ENCODE data around the gene CEP85. TPM values are rescaled to one million over a fixed set of nuclear protein-coding genes. Genes with fewer than 3 reads are reported as not detected.

The CEP85 gene
- total and polyA plus RNA-seq, 10 of the 15 experiments (the other 5 are each of a cell fraction or from before 2014, with no cell fraction given): 8.4 to 26.8 (median 21.5) TPM

GRCh38 chr1:26321315-26322041 lies 87.5 kb downstream of the CEP85 start:
- peak; percentile 81 for FAIRE-seq
- peak; percentile 76 for ATAC-seq
- peak; percentile 57 for DNase-seq (ENCODE audit: low read depth, low spot score)
- H3K36me3 ChIP-seq (ENCODE audit: control insufficient read depth in 2 of 2, insufficient read depth in 2 of 2, low read length in 1 of 2): peaks cover 0 to 3% of the 10 kb centered on the region in 2 experiments; a peak in 1 of 4 replicates
- peaks cover 23% of the 10 kb centered on the region for H3K79me2 ChIP-seq (ENCODE audit: control insufficient read depth, insufficient read depth, low read length)
- SMC1A ChIA-PET (ENCODE audit: uncharacterized antibody, unreplicated experiment): interaction anchor here (0.7 to 14.9 kb wide), 19 partner anchors 10 to 268 kb away, joined by 3 to 474 read pairs (median 5); partner anchors contain the start of genes C1orf232, CEP85, SH3BGRL3 and UBXN11
- RAD21 ChIA-PET (ENCODE audit: unreplicated experiment): interaction anchor here (0.6 to 10.4 kb wide), 15 partner anchors 12 to 176 kb away, joined by 3 to 477 read pairs (median 5); partner anchors contain the start of genes C1orf232, CEP85, SH3BGRL3 and UBXN11
- no peaks in the 10 kb centered on the region for H3K27me3 ChIP-seq (replicated peaks in 1 of 2; ENCODE audit: control insufficient read depth in 2 of 2, insufficient read depth in 2 of 2, low read length in 1 of 2)
- in situ Hi-C loops (cut with MboI): loop anchor here (5.0 kb wide), 2 partner anchors 34 to 149 kb away; partner anchors contain the start of gene ZNF593OS
- peak overlapping the region; percentile 29; the same call in 1 of the 2 replicates for H3K9ac ChIP-seq (ENCODE audit: control insufficient read depth, insufficient read depth, low read length)
- peak overlapping the region; percentile 45 for H2AFZ ChIP-seq (ENCODE audit: control insufficient read depth, low read depth, low read length)
- peaks cover 26% of the 10 kb centered on the region for H3K4me1 ChIP-seq (ENCODE audit: control insufficient read depth, insufficient read depth, low read length)
- POLR2A ChIA-PET: interaction anchor here (0.6 to 10.6 kb wide), 3 partner anchors 34 to 104 kb away, joined by 4 to 253 read pairs (median 31); partner anchors contain the start of gene SH3BGRL3
- intact Hi-C loops (cut with micrococcal nuclease; ENCODE audit: unreplicated experiment): loop anchor here (1.0 to 5.0 kb wide), 3 partner anchors 36 to 154 kb away; partner anchors contain the start of genes C1orf232 and ZNF593
- CTCF ChIA-PET: interaction anchor here (0.6 to 11.6 kb wide), 37 partner anchors 10 to 218 kb away, joined by 3 to 879 read pairs (median 5); partner anchors contain the start of genes CEP85, SH3BGRL3, UBXN11 and ZNF593
- 6% methylated on average over 16 of the region's 16 CpGs for WGBS (ENCODE audit: insufficient coverage, insufficient replicate concordance, low lambda C conversion rate, missing lambda C conversion rate)
- H3K9me3 ChIP-seq (replicated peaks; ENCODE audit: control insufficient read depth, insufficient read depth, low read length): no peaks in the 10 kb centered on the region
- peak overlapping the region; percentile 4; the same call in 1 of the 2 replicates for H3K27ac ChIP-seq (ENCODE audit: control insufficient read depth, insufficient read depth)
- H4K20me1 ChIP-seq (ENCODE audit: control insufficient read depth, insufficient read depth): no peaks in the 10 kb centered on the region
- no TSS peak for BruUV-seq (replicated peaks)
- peak overlapping the region; percentile 77 for H3K4me2 ChIP-seq (ENCODE audit: control insufficient read depth, insufficient read depth)
- no peak overlapping the region for H3K4me3 ChIP-seq
- TF ChIP-seq, protein P1, sequence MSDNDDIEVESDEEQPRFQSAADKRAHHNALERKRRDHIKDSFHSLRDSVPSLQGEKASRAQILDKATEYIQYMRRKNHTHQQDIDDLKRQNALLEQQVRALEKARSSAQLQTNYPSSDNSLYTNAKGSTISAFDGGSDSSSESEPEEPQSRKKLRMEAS (IDR thresholded peaks at IDR 0.05; ENCODE audit: low read depth, low read length): no peak
- peak; percentile 35; the same call in 1 of the 2 replicates for TF ChIP-seq ZNF24 (IDR thresholded peaks at IDR 0.05)
- no peak for TF ChIP-seq KAT2A (conservative IDR thresholded peaks at IDR 0.05; ENCODE audit: control insufficient read depth, low read depth, low read length)
- peak; percentile 76 for TF ChIP-seq CHD2 (IDR thresholded peaks at IDR 0.05; ENCODE audit: borderline replicate concordance, low read depth, low read length)
- peak; percentile 94 to 98 (median 94) for TF ChIP-seq CTCF (IDR thresholded peaks at IDR 0.05 in 2 of 3, conservative IDR thresholded peaks at IDR 0.05 in 1 of 3; ENCODE audit: control insufficient read depth in 2 of 3, extremely low read depth in 1 of 3, insufficient read depth in 1 of 3, low read depth in 3 of 3, low read length in 3 of 3)
- no peak for TF ChIP-seq TCF7 (IDR thresholded peaks at IDR 0.05; ENCODE audit: borderline replicate concordance)
- no peak for TF ChIP-seq STAT1 (conservative IDR thresholded peaks at IDR 0.05)
- no peak for TF ChIP-seq E2F8 (IDR thresholded peaks at IDR 0.05; ENCODE audit: low read depth, partially characterized antibody)
- TF ChIP-seq RB1 (IDR thresholded peaks at IDR 0.05; ENCODE audit: borderline replicate concordance): peak; percentile 60
- TF ChIP-seq BHLHE40 (IDR thresholded peaks at IDR 0.05; ENCODE audit: borderline replicate concordance in 1 of 2, low read depth in 2 of 2, low read length in 1 of 2): peak; percentile 43 to 49; a peak in 3 of 4 replicates
- no peak for TF ChIP-seq SUPT20H (IDR thresholded peaks at IDR 0.05; ENCODE audit: borderline replicate concordance, control insufficient read depth, low read depth, low read length)
- TF ChIP-seq SMAD1 (IDR thresholded peaks at IDR 0.05; ENCODE audit: low read depth, partially characterized antibody): no peak
- TF ChIP-seq, protein P2, sequence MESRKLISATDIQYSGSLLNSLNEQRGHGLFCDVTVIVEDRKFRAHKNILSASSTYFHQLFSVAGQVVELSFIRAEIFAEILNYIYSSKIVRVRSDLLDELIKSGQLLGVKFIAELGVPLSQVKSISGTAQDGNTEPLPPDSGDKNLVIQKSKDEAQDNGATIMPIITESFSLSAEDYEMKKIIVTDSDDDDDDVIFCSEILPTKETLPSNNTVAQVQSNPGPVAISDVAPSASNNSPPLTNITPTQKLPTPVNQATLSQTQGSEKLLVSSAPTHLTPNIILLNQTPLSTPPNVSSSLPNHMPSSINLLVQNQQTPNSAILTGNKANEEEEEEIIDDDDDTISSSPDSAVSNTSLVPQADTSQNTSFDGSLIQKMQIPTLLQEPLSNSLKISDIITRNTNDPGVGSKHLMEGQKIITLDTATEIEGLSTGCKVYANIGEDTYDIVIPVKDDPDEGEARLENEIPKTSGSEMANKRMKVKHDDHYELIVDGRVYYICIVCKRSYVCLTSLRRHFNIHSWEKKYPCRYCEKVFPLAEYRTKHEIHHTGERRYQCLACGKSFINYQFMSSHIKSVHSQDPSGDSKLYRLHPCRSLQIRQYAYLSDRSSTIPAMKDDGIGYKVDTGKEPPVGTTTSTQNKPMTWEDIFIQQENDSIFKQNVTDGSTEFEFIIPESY (IDR thresholded peaks at IDR 0.05): no peak
- TF ChIP-seq CEBPB (IDR thresholded peaks at IDR 0.05; ENCODE audit: borderline replicate concordance in 1 of 2, low read depth in 2 of 2, low read length in 2 of 2): no peak
